HG03064 (cell line): ENCODE measurements around the gene BBX.
"Not testable (repeated sequence)": the region's sequence is repeated elsewhere in the genome, so short reads cannot be mapped to it uniquely, and the experiment has no call there.

ENCODE experiments used
- ATAC-seq: cut with Tn5 transposase; IDR thresholded peaks from one replicate; pipeline ENCODE4 v1.9.1; 2021; ENCODE audit warnings: low read depth; ENCODE audit not compliant: unreplicated experiment

Gene BBX

GRCh38 chr3:107676469-107677309 lies 153.9 kb downstream of the BBX start:
- ATAC-seq: no peak

- ATAC-seq: no peak
These were observed 157.2 kb downstream of the BBX start for GRCh38 chr3:107679921-107680320.

- no peak for ATAC-seq
These were observed 157.9 kb downstream of the BBX start for GRCh38 chr3:107680698-107681097.

DNA sequence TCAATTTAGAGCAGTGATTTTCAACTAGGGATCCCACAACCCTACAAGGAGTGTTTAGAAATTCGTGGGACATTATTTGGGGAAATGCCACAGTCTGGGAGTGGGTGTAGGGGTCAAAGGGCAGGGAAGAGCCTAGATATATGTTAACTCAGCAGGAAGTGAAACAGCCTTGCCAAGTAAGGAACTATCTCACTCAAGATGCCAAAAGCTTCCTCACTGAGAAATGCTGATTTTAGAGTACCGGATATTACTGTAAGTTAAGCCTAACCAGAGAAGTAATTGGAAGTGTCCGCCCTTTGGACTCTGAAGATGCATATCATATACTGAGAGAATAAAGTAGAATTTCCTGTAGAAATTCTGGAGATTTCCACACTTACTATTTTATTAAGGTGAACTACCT lies 158.6 kb downstream of the BBX start:
- ATAC-seq: no peak

DNA sequence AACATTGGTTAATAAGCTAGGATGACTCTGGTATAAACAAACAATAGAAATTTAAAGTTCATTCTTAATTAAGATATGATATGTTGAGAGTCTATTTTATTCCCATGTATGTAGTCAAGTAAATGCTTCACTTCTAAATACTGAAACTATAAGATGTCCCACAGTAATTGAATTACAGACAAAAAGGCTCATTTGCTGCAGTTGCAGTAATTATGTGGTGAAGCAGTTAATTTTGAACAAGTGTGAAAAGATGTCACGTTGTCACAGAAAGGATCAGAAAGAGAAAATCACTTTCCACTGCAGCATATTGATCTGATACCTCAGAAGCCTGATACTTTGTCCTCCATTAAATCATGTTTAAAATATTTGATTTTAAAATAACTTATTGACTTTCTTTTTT lies 159.8 kb downstream of the BBX start:
- ATAC-seq: no peak

- ATAC-seq: no peak
These were observed 160.7 kb downstream of the BBX start for GRCh38 chr3:107683447-107683846.

DNA sequence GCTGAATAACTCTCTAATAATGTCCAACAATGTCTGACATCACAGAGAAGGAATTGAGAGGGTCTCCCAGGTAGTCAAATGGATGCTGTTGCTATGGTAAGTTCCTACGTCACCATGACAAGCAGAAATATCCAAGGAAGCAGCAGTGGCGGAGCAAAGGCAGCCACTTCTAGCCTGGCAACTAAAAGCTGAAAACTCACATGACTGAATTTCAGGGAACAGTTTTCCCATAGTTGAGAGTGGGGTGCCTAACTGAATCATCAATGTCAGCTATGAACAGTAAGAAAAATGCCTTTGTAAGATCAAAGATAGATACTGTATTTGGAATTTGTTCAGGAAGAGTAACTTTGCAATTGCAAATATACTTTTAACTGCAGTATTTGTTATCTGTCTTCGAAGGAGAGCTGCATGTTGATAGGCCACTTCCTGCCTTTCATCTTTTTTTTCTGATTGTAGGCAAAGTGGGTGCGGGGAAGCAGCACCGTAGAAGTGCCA lies 161.7 kb downstream of the BBX start:
- no peak for ATAC-seq

DNA sequence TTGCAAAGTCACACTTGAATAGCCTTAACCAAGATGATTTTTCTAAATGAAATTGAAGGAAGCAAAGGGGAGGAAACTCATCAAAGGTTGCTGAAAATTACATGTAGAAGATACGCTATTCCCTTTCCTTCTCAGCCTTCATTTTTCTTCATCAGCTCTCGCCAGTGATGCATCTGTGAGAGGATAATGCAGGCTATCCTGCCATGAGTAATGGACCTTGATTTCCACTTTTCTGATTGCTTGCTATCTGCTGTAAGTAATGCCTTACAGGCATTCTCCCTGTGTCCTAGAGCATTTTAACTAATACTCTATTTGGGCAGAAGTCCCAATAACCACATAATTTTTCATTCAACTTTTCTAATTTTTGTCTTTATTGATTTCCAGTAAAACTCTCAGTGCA lies 162.6 kb downstream of the BBX start:
- no peak for ATAC-seq

DNA sequence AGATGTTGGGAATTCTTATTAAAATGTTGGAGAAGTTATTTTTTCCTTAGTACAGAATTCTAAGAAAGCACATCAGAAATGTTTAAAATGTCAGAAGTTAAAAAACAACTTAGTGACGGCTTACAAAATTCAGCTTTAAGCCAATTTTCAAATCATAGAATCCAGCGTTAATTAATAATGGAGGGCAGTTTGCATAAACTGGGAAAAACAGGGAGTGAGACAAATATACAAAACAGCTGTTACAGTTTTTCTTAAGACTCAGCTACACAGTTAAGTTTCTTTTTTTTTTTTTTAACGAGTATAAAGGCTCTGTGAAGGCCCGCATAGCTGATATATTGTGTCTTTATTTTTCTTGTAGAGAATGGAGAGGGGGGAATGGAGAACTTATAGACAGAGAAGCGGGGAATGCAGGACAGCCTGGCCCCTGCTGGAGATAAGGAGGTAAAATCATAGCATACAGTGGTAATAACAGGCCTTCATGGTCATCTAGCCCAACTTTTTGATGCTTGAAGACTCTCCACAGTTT lies 164.4 kb downstream of the BBX start:
- no peak for ATAC-seq

GRCh38 chr3:107689355-107689754 lies 166.6 kb downstream of the BBX start:
- ATAC-seq: no peak

DNA sequence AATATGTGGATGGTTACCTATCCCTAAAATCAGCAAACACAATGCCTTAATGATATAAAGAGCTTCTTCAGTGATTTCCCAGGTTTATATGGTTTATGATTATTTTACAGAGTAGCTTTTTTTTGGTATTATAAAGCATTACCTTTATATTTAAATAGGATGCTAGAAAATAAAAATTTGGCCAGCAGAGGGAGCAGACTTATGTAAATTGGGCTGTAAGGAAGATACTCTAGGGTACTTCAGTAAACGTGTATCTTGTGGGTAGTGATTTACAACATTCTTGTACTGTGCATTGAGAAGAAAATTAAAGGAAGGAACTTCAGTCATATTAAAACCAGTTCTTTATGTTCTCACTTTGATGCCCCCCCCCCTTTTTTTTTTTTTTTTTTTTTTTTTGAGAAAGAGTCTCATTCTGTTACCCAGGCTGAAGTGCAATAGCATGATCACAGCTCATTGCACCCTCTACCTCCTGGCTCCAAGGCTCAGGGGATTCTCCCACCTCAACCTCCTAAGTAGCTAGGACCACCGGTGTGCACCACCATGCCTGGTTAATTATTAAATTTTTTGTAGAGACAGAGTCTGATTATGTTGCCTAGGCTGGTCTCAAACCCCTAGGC lies 167.9 kb downstream of the BBX start:
- no peak for ATAC-seq

- not testable (repeated sequence) for ATAC-seq
These were observed 169.2 kb downstream of the BBX start for GRCh38 chr3:107691984-107692383.

DNA sequence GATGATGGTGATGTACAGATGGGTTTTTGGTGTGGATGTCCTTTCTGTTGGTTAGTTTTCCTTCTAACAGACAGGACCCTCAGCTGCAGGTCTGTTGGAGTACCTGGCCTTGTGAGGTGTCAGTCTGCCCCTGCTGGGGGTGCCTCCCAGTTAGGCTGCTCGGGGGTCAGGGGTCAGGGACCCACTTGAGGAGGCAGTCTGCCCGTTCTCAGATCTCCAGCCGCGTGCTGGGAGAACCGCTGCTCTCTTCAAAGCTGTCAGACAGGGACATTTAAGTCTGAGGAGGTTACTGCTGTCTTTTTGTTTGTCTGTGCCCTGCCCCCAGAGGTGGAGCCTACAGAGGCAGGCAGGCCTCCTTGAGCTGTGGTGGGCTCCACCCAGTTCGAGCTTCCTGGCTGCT lies 174.6 kb downstream of the BBX start:
- not testable (repeated sequence) for ATAC-seq

DNA sequence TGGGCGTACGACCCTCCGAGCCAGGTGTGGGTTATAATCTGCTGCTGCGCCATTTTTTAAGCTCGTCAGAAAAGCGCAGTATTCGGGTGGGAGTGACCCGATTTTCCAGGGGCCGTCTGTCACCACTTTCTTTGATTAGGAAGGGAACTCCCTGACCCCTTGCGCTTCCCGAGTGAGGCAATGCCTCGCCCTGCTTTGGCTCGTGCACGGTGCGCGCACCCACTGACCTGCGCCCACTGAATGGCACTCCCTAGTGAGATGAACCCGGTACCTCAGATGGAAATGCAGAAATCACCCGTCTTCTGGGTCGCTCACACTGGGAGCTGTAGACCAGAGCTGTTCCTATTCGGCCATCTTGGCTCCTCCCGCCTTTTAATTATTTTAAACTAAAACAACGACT lies 175.1 kb downstream of the BBX start:
- not testable (repeated sequence) for ATAC-seq

- ATAC-seq: no peak
These were observed 176.9 kb downstream of the BBX start for GRCh38 chr3:107699682-107700081.

DNA sequence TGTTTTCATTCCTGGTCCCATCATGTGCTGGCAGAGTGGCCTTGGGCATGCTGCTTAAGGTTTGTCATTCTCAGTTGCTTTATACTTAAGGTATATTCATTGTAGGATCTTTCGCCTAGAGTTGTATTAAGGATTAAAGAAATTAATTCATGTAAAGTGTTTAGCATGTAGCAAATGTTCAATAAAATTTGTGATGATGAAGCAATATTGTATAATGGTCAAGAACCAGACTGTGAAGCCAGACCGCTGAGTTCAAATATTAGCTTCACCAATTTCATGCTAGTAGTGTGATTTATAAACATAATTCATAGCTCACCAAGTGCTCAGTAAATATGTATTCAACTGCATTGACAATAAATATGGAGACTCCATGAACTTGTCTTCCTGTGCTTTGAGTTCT lies 178.5 kb downstream of the BBX start:
- no peak for ATAC-seq

DNA sequence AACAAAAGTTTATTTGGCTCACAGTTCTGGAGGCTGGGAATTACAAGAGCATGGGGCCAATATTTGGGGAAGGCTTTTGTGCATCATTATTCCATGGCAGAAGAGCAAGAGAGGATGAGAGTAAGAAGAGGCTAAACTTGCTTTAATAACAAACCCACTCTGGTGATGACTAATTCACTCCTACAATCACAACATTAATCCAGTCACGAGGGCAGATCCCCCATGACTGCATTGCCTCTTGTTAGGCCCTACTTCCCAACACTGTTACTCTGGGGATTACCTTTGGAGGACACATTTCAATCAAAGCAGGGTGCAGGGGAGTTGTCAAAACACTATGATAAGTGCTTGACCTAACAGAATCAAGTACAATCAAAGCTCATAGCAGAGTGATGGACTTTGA lies 181.7 kb downstream of the BBX start:
- no peak for ATAC-seq

DNA sequence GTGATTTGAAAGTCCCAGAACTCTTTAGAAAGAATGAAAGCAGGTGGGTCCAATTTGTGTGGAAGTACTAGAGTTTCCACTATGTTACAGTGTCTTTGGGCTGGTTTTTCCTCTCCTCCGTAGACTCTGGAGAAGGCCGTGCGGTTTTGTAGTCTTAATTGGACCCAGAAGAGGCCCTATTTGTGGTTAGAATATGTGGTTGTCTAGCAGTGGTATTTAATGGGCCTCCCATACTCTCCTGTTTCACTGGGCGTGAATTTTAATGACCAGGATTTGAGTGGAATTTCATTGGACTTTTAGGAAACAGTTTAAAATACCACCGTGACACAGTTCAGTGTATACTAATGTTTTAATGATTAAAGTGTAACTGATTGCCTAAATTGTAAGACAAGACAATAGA lies 182.3 kb downstream of the BBX start:
- ATAC-seq: no peak

DNA sequence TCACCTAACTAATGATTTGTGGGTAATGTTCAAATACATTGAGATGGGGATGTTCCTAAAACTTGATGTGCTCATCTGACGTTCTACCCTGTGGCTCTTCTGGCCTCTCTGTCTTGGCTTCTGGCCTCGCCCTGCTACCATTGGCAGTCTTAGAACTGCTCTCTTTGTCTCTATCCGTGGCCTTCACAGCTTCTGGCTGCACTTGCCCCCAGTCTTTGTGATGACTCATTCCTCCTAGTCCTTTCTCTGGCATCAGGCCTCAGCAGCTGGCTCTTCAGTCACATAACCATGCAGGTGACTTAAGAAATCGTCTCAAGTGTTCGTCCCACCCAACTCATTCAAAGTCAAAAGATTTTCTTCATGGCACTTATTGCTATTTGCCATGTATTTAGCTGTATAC lies 188.1 kb downstream of the BBX start:
- no peak for ATAC-seq

- no peak for ATAC-seq
These were observed 194.0 kb downstream of the BBX start for GRCh38 chr3:107716734-107717133.

DNA sequence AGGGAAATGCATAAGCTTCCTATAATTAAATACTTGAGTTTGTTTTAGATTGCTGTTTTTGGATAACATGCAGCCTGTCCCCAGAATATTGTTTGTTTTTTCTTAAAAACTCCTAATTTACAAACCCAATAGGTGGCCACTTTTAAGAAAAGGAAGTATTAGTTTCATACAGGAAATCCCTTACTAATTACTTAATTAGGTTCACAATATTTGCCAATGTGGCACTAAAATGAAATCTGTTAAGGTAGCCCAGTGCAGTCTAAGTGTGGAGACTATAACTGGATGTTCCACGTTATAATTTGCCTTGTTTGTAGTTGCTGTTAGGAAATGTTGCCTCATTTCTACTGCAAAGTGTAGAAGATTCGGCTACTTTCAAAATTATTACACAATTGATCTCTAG lies 195.8 kb downstream of the BBX start:
- ATAC-seq: no peak

GRCh38 chr3:107727102-107727501 lies 204.3 kb downstream of the BBX start:
- no peak for ATAC-seq
